GM19025 (cell line): ENCODE results near the gene GREB1L.

Experiments
- ATAC-seq: cut with Tn5 transposase; IDR thresholded peaks from one replicate; pipeline ENCODE4 v1.9.1; 2021; ENCODE audit warnings: mild to moderate bottlenecking, low read depth, moderate library complexity; ENCODE audit not compliant: unreplicated experiment

GREB1L gene

GRCh38 chr18:21443776-21444464 lies 201.9 kb downstream of the GREB1L start:
- ATAC-seq, result no peak

GRCh38 chr18:21444465-21445212 lies 202.6 kb downstream of the GREB1L start:
- no peak for ATAC-seq

GRCh38 chr18:21448299-21448698 lies 206.3 kb downstream of the GREB1L start:
- no peak for ATAC-seq

- ATAC-seq, result no peak
These were observed 207.6 kb downstream of the GREB1L start for GRCh38 chr18:21449367-21450290.

- no peak for ATAC-seq
These were observed 208.5 kb downstream of the GREB1L start for GRCh38 chr18:21450503-21450902.

GRCh38 chr18:21450913-21451312 lies 208.9 kb downstream of the GREB1L start:
- no peak for ATAC-seq

- no peak for ATAC-seq
These were observed 209.8 kb downstream of the GREB1L start for GRCh38 chr18:21451851-21452250.

GRCh38 chr18:21452276-21452780 lies 210.3 kb downstream of the GREB1L start:
- no peak for ATAC-seq

GRCh38 chr18:21452796-21453510 lies 210.9 kb downstream of the GREB1L start:
- no peak for ATAC-seq

GRCh38 chr18:21453511-21453901 lies 211.5 kb downstream of the GREB1L start:
- ATAC-seq, result no peak

GRCh38 chr18:21454725-21455124 lies 212.7 kb downstream of the GREB1L start:
- ATAC-seq, result no peak

- ATAC-seq, result no peak
These were observed 214.6 kb downstream of the GREB1L start for GRCh38 chr18:21456428-21457178.

- no peak for ATAC-seq
These were observed 215.1 kb downstream of the GREB1L start for GRCh38 chr18:21457179-21457535.

- ATAC-seq, result no peak
These were observed 216.3 kb downstream of the GREB1L start for GRCh38 chr18:21458310-21458709.

GRCh38 chr18:21458788-21459187 lies 216.8 kb downstream of the GREB1L start:
- ATAC-seq, result no peak

GRCh38 chr18:21459706-21460286 lies 217.8 kb downstream of the GREB1L start:
- no peak for ATAC-seq

GRCh38 chr18:21461460-21461859 lies 219.4 kb downstream of the GREB1L start:
- no peak for ATAC-seq

- ATAC-seq, result no peak
These were observed 221.7 kb downstream of the GREB1L start for GRCh38 chr18:21463718-21464117.

GRCh38 chr18:21468514-21469164 lies 226.6 kb downstream of the GREB1L start:
- ATAC-seq, result no peak
